ENCODE measurements around the gene ZIC1.

Gene ZIC1

DNA sequence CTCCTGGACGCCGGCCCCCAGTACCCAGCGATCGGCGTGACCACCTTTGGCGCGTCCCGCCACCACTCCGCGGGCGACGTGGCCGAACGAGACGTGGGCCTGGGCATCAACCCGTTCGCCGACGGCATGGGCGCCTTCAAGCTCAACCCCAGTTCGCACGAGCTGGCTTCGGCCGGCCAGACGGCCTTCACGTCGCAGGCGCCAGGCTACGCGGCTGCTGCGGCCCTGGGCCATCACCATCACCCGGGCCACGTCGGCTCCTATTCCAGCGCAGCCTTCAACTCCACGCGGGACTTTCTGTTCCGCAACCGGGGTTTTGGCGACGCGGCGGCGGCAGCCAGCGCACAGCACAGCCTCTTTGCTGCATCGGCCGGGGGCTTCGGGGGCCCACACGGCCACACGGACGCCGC is 956 bp downstream of the ZIC1 start:
- no peak for DNase-seq (ENCODE audit: low read depth)

DNA sequence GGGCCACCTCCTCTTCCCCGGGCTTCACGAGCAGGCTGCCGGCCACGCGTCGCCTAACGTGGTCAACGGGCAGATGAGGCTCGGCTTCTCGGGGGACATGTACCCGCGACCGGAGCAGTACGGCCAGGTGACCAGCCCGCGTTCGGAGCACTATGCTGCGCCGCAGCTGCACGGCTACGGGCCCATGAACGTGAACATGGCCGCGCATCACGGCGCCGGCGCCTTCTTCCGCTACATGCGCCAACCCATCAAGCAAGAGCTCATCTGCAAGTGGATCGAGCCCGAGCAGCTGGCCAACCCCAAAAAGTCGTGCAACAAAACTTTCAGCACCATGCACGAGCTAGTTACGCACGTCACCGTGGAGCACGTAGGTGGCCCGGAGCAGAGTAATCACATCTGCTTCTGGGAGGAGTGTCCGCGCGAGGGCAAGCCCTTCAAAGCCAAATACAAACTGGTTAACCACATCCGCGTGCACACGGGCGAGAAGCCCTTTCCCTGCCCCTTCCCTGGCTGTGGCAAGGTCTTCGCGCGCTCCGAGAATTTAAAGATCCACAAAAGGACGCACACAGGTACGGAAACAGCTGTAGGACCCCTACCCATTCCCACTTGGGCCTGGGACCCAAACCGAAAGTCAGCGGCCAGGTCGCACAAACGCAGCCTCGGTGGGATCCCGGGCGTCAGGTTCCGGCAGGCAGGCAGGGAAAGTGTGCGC is 1.5 kb downstream of the ZIC1 start:
- peak; percentile 43 for DNase-seq (ENCODE audit: low read depth)

DNA sequence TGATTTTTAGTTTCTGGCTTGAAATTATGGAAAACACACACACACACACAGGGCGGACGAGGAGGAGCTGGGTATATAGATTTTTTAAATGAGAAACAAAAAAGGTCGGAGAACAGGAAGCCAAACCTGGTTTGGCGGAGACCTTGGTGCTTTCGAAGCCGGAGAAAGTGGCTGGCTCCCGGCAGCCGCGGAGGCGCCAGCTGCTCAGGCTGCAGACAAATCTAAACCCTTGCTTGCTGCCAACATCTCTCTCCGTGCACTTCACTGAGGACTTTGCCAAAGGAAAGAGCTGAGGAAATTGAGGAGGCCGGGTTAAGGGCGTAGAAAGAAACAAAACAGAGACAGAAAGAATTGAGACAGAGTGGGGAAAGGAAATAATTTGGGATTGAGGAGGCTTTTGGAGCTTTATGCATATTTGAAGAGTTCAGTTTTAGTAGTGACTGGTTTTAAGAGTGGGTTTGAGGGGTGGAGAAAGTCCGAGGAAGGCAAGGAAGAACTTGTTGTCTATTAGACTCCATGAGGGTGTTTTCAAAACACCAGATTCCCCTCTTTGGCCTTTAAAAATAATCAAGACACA is 2.2 kb downstream of the ZIC1 start:
- DNase-seq (ENCODE audit: low read depth), result no peak

DNA sequence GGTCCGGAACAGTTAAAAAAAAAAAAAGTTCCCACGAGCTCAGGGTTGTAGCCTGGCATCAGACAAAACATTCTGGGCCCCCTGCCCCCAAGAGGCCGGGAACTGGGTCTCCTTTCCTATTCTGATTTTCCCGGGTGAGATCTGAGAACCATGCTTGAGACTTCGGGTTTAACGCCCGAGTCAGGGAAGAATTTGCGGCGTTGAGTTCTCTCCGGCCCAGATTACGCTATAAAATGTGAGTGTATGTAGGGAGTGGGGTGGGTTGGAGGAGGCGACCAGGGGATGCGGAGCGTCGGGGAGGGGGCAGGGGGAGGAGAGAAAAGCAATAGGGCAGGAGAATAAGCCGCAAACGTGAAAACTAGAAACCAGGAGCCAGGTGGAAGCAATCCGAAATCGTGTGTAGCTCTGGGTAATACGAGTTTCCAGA is 2.7 kb downstream of the ZIC1 start:
- DNase-seq (ENCODE audit: low read depth), result no peak

DNA sequence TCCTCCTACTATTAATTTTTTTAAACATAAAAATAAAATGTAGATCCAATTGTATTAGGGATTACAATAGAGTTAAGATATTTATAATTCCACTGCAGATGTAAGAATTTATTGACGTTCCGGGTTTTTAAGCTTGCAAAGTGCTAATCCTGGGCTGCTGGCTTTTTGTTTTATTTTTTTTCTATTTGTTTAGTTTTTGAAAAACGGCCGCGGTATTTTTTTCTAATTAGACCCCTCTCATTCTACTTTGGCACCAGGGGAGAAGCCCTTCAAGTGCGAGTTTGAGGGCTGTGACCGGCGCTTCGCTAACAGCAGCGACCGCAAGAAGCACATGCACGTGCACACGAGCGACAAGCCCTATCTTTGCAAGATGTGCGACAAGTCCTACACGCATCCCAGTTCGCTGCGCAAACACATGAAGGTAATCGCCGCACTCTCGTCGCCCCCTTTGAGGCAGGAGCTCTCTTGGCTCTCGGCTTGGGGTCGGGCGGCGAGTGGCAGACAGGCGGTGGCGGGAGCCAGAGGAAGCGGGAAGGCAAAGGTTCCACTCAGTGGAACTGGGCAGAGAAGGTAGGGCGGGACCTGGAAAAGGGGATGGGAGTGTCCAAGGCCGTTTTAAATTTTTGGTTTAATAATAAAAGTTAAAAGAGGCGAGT is 3.2 kb downstream of the ZIC1 start:
- no peak for DNase-seq (ENCODE audit: low read depth)

DNA sequence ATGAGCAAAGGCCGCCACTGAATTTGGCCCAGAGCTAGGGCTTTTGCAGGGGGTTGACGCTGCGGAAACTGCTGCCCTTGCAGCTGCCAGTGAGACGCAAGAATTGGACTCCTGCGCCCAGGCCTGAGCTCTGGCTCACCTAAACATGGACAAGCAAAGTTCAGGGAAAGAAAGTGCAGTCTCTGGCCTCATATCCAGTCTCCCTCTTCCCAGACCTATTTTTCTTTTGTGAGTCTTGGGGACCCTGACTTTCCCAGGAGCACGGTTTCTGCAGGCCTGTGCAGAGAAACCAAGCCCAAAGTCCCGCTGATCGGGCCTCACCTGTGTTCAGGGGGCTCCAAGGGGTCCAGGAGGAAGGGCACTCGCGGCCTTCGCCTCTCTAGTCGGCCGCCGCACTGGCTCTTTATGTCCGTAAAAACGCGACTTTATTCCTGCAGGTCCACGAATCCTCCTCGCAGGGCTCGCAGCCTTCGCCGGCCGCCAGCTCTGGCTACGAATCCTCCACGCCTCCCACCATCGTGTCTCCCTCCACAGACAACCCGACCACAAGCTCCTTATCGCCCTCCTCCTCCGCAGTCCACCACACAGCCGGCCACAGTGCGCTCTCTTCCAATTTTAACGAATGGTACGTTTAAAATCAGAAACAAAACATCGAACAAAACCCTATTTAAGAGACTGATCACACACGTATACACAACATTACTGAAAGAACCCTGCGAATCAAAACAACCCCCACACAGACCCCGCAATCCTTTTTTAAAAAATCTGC is 3.9 kb downstream of the ZIC1 start:
- no peak for DNase-seq (ENCODE audit: low read depth)

DNA sequence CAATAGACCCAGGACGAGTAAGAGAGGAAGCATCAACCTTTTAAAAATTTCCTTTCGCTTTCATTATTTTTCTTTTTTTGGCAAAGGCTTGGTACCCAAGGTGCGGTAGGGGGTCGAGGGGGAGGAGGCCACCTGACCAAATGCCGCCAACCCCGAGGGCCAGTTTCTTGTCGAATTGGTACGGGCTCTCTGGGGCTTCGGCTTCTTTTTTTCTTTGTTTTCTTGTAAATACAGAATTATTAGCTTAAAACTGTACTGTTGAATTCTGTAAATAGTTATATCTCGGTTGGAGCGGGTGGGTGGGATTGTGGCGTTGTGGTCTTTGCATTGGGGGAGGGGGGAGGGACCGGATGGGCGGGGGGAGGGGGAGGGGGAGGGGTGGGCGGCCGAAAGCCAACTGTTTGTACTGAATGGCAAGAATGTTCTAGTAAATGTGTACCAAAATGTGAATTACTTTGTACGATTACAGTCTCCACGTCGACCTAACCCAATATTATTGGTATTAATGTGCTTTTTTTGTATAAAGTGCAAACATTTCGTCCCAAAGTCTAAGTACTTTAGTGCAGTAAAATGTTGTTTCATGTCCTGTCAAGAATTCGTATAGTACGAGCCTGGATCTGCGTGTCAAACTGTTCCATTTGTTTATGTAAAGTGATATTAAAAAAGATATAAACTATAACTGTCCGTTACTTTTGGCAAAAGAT is 4.7 kb downstream of the ZIC1 start:
- no peak for DNase-seq (ENCODE audit: low read depth)

DNA sequence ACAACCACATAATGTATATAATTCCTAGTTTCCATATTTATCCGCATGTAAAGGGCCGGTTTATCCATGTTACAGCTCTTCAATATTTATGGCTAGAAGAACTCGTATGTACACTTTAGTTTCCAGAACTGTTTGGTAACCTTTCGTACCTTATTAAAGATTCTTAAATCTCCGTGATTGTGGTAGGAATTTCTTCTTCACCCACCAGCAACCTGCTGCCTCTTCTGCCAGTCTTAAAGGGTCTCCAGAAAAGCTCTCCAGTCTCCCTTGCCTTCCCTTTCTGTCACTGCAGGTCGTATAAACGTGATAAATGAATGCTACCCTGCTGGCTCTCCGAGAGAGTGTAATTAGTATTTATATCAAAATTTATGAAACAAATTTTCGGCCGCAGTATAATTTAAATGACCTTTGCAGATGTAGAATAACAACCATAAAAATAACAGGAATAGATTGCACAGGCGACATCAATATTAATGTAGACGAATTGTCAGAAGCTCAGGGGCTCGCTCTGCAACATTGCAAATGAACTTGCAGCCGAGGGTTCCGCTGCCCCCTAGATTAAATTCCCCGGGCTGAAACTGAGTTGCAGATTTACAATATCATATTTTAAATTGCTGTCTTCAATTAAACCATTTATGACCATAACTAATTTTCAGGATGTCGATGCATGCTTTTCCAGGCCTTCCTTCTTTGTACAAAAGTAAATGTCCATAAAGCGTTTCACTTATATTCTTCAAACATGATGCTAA is 5.4 kb downstream of the ZIC1 start:
- no peak for DNase-seq (ENCODE audit: low read depth)

DNA sequence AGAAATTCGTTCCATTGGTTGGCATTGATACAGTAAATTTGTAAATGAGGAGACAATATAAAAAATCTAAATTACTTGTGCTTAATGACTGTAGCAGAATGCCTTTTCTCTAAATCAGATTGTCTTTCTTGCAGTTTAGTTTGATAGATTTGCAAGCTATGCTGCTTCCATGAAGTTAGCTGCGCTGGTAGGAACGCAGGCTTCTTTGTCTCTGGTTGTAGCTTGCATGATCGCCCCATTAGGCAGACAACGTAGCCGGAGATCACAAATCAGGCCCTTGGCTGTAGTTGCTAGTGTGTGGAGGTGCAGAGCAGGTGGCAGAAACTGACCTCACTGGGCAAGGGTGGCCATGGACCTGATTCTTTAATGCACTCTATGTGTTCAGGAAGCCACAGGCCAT is 6.1 kb downstream of the ZIC1 start:
- no peak for DNase-seq (ENCODE audit: low read depth)

DNA sequence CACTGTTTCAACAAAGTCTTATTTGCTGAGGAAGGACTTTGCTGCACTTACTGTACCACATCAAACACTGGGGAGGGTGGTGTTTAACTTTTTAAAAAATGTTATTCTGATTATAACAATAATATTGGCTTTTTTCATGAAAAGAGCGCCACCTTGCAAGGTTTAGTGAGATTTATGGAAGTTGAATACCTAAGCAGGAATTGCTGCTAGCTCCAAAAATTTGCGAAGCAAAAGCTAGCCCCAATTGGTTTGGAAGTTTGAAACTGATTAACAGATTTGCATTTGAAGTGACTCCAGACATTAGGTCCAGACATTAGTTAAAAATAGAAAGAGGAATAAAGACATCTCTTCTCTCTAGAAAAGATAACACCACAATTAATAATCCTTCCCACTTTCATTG is 6.7 kb downstream of the ZIC1 start:
- no peak for DNase-seq (ENCODE audit: low read depth)

DNA sequence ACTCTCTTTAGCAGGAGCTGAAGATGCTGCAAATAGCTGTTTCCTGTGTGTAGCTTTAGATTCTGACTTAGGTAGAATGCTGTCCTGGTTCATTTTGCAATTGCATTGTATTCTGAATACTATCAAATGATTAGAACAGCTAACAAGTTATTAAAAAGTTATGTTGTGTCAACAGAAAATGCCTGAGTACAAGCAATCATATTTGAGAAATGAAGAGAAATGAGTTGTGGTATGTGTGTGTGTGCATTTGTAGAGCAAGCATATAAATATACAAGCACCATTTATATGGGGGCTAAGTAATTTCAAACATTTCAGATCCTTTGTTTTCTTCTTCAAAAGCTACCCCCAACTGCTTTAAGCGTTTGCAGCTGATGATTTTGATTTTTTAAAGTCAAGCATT is 7.8 kb downstream of the ZIC1 start:
- DNase-seq (ENCODE audit: low read depth), result no peak

DNA sequence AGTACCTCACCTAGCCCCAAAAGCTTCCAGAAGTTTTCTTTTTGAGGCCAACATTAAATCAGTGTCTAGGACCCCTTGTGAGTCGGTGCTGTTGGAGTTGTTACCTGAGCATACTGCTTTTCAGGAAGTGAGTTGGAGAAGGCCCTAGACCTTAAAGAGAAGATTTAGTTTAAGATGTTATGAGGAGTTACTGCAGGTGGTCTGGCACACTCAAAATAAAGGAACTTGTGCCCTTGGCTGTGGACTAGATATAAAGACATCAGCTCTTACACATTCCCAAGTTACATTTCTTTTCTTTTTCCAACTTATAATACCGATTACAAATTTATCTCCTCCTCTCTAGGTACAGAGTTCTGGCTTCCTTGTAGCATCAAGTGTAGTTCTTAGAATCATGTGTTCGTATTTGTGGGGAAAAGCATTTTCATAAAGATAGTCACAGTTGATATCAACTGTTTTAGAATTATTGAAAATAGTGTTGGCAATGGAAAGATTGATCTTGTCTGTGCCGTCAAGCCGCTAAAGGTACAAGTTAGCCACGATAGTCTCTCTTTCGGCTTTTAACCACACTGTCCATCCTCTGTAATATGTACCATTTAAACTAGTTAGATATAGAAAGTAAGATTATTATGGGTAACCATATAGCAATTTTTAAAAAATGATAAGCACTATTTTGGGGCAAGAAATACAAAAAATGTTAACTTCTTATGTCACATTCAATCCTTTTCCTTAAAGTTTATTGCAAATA is 8.6 kb downstream of the ZIC1 start:
- DNase-seq (ENCODE audit: low read depth), result no peak

DNA sequence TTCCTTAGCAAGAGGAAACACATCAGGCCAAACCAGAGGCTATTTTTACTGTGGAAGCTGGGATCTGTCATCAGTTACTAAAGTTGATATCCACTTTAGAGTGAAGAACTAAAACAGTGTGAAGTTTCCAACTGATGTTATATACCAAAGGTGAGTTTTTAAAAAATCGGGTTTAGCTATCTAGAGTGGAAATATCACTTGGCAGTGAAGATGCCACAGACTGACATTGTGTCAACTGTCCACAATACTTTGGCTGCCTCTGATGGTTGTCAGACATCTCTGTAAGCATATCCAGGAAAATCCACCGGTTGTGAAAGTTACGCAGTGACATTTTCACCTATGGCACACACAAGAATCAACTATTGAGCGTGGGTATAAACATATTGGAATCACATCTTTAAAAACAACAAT is 9.2 kb downstream of the ZIC1 start:
- no peak for DNase-seq (ENCODE audit: low read depth)

DNA sequence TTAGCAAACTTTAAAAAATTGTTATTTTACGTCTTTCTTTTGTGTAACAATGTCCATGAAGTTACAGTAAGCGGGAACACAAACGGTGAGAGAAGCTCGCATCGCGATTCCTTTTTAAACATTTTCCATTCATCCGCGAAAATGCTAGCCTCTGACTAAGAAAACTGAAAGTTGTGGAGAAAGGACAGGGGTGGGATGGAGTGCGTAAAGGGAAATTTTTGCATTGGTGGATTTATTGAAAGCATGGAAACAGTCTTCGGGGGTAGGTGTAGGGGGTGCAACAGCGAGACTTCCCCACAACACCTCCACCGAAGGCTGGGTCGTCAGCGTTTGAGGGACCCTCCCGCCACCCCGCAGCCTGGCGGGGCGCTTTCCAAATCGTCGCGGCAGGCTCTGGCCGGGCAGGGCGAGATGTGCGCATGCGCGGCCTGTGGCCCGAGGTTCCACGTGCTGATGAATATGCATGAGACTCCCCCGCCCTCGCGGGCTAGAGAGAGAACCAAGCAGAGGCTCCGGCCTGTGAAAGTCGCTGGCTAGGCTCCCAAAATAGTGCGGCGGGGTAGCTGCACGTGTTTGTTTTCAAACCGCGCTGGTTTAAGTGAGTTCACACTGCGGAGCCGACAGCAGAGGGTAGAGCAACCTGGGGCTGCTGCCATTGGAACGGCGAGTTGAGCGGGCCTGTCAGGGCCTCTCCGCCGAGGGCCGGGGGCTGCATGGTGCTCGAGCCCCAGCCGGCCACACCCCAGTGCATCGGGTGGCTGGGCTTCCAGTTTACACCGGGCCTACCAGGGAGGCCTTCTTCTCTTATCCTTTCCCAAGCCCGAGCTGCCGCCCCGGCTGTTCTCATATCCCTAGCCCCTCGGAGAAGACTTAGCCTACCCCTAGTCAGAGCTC is 9.9 kb downstream of the ZIC1 start:
- DNase-seq (ENCODE audit: low read depth), result peak; percentile 49

DNA sequence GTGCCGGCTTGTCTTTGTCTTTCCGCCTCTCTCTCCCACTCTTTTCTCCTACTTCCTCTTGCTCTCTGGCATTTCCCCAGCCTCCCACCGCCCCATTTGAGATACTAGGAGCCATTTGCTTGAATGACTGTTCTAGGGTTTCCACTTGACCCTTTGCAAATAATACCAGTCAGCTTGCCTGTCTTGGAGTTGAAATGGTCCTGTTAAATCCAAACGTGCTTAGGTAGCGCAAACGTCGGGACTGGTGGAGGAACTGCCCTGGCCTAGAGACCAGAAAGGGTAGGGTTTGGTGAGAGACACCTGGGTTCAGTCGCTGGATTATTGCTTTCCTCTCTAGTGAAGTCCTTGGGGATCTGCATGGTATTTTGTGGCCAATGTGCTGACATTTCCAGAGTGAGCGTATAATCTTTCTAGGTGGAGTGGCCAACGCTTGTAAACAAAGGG is 10.6 kb downstream of the ZIC1 start:
- no peak for DNase-seq (ENCODE audit: low read depth)

DNA sequence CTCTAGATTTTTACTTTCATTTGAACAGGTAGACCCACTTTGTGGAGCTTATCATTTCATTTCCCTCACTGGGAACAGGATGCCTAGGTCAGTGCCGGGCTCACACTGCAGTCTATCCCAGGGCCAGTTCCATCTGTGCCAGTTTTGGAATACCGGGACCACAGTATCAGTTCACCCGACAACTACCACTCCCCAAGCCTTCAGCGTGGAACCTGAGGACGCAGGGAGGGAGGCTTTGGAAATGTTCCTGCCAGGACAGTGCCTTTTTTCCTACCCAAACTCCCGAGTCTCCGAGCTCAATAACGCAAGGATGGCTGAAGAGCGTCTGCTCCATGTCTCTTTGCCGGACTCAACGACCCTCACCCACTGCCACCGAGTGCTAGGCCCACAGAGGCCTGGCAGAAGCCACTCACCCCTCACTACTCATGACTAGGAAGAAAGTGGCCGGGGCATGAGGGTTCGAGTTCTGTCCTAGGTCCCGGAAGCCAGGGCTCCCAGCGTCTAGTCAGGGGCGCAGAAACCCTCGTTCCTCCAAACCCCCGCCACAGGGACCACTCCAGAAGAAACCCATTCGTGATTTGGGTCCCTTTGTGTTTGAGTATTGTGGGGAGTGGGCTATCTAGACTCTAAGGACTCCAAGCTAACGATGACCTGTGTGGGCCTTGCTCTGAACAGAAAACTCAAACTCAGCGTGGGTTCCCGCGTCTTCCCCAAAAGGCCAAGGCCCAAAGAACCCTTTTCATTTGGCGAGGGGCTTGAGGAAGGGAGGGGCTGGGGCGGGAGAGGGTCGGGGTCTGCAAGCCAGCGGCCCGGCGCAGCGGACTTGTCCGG is 11.4 kb downstream of the ZIC1 start:
- no peak for DNase-seq (ENCODE audit: low read depth)

DNA sequence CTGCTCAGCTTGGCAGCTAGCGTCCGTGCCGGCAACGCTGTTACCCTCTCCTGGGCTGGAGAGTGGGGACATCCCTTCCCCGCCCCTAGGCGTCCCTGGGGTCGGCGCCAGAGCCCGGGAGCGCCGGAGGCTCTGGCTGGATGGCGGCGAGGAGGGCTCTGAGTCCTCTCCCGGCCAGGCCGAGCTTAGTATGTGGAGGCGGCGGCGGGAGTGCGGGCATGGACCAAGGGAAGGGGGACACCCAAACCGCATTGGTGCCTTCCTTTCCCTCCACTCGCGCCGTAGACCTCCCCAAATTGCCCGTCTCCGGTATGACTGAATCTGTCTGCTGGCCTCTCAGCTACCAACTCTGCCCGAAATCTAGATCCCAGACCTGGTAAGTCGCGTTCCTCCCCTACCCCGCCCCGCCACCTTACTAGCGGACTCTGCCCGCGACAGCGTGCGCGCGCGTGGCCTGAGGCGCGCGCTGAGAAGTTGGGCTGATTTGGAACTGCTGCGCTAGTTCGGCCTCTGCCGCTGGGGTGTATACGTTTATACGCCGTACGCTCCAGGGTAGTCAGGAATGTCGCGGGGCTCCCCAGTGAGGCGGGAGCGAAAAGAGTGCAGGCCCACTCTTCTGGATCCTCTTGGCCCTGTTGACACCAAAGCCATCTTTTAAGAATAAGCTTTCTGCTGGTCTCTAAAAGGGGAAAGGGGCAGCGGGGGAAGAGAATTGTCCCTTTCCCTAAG is 12.2 kb downstream of the ZIC1 start:
- DNase-seq (ENCODE audit: low read depth), result no peak

DNA sequence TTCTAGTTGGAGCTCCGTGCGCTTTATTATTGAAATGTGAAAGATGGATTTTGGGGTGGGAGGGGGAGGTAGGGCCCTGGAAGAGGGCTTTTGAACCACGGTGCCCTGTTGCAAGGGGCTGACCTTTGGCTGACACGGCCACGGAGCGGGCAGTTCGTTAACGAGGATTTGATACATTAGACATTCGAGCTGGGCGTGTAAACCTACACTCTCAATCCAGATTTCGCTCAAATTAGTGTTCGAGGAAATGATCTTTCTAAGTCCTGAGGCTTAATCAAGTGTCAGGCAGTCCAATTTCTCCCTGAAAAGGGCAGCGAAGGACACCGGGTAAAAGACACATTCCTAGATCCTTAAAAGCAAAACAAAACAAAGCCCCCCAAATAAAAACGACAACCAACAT is 13.0 kb downstream of the ZIC1 start:
- DNase-seq (ENCODE audit: low read depth), result no peak

Data from iris pigment epithelial cell (primary cell).